GM23248 (cell line): Measurements from ENCODE around the gene LATS2.
"Not testable (repeated sequence)": the region's sequence is repeated elsewhere in the genome, so short reads cannot be mapped to it uniquely, and the experiment has no call there.

Source experiments
- EZH2 ChIP-seq: fragments of 200-600 bp; sonication (generic); IDR thresholded peaks from 2 replicates; pipeline ENCODE4 v1.6.1; 2018; ENCODE audit warnings: antibody characterized with exemption, mild to moderate bottlenecking; ENCODE audit not compliant: insufficient read depth, poor library complexity, severe bottlenecking
- EZH2phosphoT487 ChIP-seq: fragments of 200-600 bp; sonication (generic); IDR thresholded peaks from 2 replicates; pipeline ENCODE4 v1.6.1; 2018; ENCODE audit warnings: antibody characterized with exemption, moderate library complexity, mild to moderate bottlenecking, low read depth; ENCODE audit not compliant: insufficient read depth

- TF ChIP-seq EZH2phosphoT487, EZH2: not testable (repeated sequence)
These were observed 120.9 kb downstream of the LATS2 start for GRCh38 chr13:20940511-20940910.
